IPS-18c (cell line): ENCODE data around the gene IL2RA.

ENCODE experiments used
- H3K4me3 ChIP-seq: 2 replicates; pipeline ENCODE4 v1.7.0; 2013; ENCODE audit warnings: low read depth, mild to moderate bottlenecking, low read length, moderate library complexity; ENCODE audit not compliant: insufficient read depth
- H3K9me3 ChIP-seq: one replicate; pipeline ENCODE4 v1.6.1; 2013; ENCODE audit warnings: mild to moderate bottlenecking, low read length, moderate library complexity; ENCODE audit not compliant: control insufficient read depth, insufficient read depth

Gene IL2RA

DNA sequence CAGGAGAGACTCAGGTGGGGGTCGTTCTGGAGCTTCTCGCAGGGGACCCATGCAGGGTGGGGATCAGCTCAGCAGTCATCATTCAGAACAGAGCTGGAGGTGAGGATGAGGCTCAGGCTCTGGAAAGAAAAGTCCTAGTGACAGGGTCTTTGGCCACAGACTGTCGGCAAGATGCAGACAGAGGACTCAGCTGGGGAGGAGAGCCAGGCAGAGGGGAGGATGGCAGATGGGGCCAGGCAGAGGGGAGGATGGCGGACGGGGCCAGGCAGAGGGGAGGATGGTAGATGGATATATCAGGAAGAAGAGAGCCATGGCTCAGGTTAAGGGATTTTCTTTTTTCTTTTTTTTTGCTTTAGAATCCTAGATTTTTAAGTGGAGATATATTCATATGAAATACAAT lies 77.1 kb downstream of the IL2RA start:
- no peak overlapping the region for H3K4me3 ChIP-seq
- no peaks in the 10 kb centered on the region for H3K9me3 ChIP-seq

DNA sequence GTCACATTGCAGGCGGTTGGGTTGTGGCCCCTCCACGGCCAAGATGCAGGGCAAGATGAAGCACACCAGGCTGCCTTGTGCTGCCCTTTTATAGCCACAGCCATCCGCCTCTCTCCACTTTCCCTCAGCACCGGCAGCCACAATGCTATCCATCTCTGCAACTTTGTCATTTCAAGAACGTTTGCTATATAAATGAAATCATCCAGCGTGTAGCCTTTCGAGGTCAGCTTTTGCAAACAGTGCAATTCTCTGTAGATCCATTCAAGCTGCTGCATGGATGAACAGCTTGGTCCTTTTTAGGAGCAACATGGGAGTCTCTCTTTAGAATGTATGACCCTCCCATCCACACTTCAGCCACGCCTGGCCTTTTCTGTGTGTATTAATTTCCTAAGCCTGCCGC lies 78.4 kb downstream of the IL2RA start:
- Histone ChIP-seq H3K4me3 (no peak overlapping the region), H3K9me3 (no peaks in the 10 kb centered on the region)

DNA sequence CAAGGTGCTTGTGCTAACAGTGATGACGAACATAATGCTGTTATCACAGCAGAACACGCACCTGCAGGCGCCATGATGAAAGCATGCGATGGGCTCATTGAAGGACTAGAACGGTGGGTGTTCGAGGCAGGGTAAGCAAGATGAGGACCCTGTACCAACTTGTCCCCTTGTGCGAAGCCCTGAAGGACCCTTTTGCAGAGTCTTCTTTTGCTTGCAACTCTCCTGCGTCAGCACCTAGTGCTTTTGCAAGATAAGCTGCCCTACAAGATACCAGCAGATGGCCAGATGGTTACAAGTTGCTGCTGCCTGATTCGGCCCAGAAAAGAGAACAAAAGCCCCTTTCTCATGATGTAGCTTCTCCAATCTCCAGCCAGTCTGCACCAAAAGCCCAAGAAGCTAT lies 80.6 kb downstream of the IL2RA start:
- Histone ChIP-seq H3K9me3 (no peaks in the 10 kb centered on the region), H3K4me3 (no peak overlapping the region)

DNA sequence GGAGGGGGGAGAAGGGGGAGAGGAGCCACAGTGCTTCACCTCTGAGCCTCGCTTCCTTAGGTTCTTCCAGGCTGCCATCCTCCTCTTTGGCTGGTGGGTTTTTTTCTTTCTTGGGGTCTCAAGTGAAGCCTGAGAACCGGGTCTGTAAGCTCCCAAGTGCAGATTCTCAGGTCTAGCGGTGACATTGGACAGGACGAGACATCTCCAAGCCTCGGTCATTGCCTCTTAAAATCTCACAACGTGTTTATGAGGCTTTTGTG lies 84.0 kb downstream of the IL2RA start:
- H3K9me3 ChIP-seq = no peaks in the 10 kb centered on the region
- H3K4me3 ChIP-seq = peak overlapping the region; percentile 74

DNA sequence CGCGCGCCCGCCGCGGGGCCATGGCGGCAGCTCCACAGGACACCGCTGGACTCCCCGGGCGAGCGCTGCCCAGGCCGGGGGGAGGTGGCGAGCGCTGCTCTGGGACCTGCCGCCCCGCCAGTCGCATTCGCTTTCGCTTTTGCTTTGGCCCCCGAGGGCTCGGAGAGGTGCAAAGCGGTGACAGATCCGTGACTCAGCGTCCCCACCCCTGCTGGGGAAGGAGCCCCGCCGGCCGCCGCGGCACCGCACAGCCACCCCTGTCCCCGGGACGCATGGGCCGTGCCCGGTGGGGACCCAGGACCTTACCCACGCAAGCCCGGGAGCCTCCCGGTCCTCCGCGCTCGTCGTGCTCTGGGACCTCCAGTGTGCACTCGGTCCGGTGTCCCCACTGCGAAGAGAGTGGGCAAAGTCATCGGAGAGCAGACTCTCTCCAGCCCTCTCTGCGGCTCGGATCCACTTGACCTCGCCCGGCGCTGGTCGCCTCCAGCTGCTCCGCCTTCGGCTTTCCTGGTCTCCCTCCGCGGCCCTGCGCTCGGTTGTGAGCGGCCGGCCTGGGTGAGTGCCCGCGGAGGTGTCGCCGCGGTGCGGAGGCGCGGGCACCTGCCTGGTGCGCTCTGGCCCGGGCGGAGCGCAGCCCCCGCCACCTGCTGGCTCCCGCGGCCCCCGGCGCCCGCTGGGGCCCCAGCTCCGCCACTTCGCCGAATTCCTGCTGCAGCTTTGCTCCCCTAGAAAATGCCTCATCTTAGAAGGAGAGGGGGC lies 84.5 kb downstream of the IL2RA start, which contains the start of gene IL15RA:
Gene IL15RA, minus strand, starts transcription at position 73 of the 759 bp plus-strand sequence. Its CDS starts 51 bp downstream, at position 22.
- H3K4me3 ChIP-seq = peak within 1 kb of the TSS; percentile 74

DNA sequence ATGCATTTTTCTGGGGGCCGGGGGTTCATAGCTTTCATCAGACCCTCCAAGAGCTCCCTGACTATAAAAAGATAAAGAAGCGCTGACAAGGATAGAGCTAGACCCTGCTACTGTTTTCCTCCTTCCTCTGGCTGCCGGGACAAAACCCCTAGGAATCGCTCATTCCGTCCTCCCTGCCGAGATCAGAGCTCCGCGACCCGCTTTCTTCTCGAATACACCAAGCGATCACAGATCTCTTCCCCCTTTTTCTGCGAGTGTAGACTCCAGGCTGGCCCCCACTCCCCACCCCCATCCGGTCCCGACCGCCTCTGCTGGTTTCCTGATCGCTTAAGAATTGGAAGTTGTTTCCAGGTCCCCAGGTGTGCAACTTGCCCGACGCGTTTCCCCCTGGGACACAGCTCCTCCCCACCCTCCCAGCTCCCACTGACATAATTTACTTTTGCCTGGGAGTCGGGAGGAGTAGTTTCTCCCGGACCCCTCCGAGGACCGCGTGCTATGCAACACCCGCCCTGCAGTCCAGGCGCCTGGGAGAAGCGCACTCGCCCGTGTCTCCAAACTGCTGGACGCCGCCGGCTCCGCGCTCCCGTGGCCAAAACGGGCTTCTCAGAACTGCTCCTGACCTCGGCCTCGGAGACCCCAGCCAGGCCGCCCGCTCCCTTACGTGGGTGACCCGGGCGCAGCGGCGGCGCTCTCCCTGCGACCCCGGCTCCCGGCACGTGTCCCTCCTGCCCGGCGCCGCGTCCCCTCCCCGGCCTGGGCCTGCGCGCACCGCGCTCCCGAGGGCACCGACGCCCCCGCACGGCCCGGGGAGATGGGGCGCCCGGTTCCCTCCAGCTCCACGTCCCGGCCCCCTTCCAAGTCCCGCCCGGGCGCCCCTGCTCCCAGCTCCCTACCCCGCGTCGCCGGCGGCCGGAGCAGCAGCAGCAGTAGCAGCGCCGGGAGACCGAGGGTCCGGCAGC lies 85.4 kb downstream of the IL2RA start:
- H3K9me3 ChIP-seq = no peaks in the 10 kb centered on the region
- peak overlapping the region; percentile 74 for H3K4me3 ChIP-seq

More for the DNA sequence above, 84.5 kb downstream of the IL2RA start, which contains the start of gene IL15RA:
- no peaks in the 10 kb centered on the region for H3K9me3 ChIP-seq

DNA sequence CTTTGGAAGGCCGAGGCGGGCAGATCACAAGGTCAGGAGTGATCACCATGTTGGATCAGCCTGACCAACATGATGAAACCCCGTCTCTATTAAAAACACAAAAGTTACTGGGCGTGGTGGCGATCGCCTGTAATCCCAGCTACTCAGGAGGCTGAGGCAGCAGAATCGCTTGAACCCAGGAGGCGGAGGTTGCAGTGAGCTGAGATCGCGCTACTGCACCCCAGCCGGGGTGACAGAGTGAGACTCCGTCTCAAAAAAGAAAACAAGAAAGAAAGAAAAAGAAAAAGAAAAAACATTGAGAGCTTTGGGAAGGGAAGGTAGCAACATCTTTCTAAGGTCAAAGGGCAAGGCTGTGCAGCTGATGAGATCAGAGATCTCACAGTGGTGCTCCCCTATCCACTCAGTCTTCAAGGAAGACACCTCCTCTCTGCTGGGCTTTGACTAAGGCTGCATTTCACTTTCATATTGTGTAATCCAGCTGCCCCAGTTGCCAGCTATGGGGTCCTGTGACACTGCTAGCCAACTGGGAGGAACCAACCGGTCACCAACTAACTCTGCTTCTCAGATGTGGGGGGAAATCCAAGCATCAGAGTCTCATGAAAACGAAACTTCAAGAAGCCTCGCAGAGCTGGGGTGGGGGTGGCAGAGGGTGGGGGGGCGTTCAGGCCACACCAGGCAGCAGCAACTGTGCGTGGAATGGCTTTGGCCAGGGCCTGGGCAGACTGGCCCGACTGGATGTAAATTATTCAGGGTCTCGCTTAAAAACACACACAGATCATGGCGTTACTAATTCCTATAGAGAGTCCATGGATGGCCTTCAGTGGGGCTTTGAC lies 86.3 kb downstream of the IL2RA start:
- H3K9me3 ChIP-seq = no peaks in the 10 kb centered on the region
- no peak overlapping the region; the same call in 1 of the 2 replicates for H3K4me3 ChIP-seq

DNA sequence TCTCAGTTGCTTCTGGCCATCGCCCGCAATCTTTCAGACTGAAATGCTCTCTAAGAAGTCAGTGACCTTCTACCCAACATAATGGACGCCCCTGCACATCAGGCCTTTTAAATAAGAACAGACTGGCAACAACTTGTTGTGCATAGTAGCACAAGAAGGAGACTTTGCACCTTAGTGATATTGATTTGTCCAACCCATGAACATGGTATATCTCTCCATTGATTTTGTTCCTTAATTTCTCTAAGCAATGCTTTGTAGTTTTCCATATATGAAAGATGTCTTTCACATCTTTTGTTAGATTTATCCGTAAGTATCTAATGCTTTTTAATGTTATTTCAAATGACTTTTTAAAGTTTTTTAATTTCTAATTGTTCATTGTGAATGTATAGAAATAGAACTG lies 89.1 kb downstream of the IL2RA start:
- Histone ChIP-seq H3K9me3 (no peaks in the 10 kb centered on the region), H3K4me3 (no peak overlapping the region)

DNA sequence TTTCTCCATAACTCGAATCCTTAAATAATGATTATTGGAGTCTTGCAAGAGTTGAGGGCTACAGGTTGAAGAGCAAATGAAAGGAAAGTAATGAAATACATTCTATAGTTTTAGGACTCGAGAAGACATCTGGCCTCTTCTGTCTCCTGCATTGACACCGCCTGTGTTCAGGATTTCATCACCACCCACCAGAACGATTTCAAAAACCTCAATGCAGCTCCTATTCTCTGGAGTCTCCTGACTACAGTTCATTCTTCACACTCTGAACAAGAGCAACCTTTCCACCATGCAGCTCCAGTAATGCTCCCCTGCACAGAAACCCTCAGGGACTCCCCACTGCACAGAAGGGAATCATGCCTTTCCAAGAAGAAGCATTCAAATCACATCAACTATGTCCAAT lies 90.3 kb downstream of the IL2RA start:
- no peak overlapping the region for H3K4me3 ChIP-seq
- H3K9me3 ChIP-seq = no peaks in the 10 kb centered on the region

DNA sequence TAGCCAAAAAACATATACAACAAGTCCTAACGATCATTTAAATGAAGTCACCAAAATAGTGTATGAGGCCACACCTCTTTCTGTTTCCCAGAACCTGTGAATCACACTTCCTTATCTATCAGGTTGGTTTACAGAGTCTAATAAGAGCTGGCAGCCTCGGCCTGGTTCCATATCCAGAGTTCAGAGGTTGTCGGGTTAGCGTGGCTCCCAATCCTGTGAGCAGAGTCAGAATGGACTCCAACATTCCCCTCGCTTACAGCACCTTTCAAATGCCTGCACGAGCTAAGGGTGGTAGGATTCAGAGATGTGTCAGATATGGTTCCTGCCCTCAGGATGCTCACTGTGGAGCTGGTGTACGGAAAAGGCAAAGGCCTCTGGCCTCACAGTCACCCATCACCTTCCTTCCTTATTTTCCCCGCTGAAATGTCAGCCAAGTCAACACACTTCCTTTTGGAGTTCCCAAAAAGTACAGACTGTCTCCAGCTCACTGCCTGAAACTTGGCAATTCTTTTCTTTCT lies 90.8 kb downstream of the IL2RA start:
- H3K4me3 ChIP-seq = no peak overlapping the region
- no peaks in the 10 kb centered on the region for H3K9me3 ChIP-seq

DNA sequence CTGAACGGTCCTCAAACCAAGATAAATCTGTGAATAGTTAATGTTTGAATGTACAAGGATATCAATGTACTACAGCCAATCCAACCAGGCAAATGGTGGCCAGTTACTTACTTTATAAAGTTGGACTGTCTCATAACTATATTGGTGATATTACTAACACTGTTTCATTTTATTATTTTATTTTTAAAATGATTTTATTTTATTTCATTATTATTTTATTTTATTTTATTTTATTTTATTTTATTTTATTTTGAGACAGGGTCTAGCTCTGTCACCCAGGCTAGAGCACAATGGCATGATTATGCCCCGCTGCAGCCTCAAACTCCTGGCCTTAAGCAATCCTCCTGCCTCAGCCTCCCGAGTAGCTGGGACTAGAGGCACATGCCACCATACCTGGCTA lies 91.6 kb downstream of the IL2RA start:
- H3K4me3 ChIP-seq = no peak overlapping the region
- H3K9me3 ChIP-seq = no peaks in the 10 kb centered on the region

DNA sequence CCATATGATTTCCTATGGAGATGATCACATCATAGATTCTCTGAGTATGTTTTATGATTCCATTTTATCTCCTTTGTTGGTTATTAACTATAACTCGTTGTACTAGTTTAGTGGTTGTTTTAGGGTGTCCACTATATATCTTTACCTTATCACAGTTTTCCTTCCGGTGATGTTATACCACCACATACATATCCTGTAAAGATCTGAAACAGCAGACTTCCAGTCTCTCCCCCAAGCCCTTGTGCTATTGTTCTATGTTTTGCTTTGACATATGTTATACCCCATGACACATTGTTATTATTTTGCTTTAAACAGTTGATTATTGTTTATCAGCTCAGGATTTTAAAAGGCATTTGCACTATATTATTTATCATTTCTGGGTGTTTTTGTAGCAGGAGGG lies 92.1 kb downstream of the IL2RA start:
- no peaks in the 10 kb centered on the region for H3K9me3 ChIP-seq
- no peak overlapping the region for H3K4me3 ChIP-seq

DNA sequence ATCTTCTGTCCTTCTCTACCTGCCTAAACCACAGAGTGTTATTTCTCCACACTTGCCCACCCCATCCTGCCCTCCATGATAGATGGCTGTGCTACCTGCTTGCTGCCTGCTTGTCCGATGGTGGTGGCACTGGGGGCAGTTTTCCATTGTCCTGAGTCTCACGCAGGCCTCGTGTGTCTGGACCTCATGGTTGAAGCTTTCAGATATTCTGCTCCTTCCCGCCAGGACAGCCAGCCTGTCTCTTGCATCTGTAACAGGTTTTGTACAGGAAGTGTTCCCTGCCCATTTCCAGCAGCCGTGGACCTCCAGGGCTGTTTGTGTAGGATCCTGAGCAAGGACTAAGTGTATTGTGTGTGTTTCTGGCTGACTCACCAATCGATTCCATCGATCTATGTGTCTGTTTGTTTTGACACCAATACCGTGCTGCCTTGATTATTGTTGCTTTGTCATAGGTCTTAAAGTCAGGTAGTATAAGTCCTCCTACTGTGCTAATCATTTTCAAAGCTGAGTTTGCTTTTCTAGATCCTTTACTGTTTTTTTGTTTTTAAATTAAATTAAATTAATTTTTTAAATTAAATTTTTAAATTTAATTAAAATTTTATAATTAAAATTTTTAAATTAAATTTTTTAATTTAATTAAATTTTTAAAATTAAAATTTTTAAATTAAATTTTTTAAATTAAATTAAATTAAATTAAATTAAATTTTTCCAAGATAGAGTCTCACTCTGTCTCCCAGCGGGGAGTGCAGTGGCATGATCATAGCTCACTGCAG lies 93.3 kb downstream of the IL2RA start:
- no peak overlapping the region for H3K4me3 ChIP-seq
- H3K9me3 ChIP-seq = no peaks in the 10 kb centered on the region

DNA sequence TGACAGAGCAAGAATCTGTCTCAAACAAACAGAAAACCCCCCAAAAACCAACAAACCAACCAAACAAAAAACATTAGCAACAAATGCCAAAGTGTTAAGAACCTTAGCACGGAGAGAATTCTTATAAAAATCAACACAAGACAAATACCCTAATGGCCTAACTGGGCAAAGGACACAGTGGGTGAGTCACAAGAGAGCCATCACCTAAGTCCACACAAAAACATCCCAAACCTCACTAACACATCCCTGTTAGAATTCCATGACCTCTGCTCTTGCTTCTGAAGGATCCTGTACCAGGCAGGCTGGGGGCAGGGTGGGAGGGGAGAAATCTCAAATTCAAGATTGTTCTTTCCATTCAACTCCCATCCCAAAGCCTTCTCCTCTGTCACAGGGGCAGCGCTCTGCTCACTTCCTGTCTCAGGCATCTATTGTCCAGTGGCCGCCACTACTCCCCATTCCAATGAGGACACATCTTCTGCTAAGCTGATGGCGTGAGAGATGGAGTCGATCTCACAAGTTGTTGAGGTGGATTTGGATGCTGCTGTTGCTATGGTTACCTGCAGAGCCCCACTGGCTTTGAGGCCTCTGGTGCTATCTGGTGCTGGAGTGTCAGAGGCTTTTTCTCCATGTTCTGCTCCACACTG lies 94.0 kb downstream of the IL2RA start:
- no peaks in the 10 kb centered on the region for H3K9me3 ChIP-seq

DNA sequence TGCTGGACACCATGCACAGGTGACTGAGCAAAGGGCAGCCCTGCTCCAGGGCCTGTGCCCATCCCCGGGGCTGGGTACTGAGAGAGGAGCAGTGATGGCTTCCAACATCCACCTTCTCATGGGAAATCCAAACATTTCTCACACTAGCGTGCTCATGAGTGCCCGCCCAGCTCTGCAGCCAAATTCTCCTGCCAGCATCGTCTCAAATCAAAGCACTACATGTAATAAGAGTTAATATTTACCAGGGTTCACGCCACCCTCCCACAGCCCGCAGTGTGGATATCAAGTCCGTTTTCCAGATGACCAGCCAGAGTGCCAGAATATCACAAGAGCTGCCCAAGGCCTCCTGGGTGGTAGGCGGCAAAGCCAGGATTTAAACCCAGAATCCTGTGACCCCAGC lies 96.9 kb downstream of the IL2RA start:
- H3K9me3 ChIP-seq = no peaks in the 10 kb centered on the region
- H3K4me3 ChIP-seq = no peak overlapping the region

More for the DNA sequence above, 94.0 kb downstream of the IL2RA start:
- no peak overlapping the region for H3K4me3 ChIP-seq

DNA sequence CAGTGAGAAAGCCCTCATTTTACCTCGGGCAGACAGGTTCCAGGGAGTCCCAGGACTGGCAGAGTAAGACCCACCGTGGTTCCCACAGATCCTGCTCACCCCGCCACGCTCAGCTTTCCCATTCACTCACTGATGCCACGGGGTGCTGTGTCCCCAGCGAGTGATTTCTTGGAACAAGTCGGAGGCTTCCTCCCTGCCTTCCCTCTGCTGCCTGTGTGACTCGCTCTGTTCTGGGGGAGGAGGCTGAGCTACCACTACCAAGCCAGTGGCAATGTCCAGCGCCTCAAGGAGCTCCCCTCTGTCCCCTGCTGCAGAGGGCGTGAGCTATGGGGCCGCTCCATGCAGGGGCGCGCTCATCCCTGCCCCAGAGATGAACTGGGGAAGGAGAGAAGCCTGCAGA lies 97.4 kb downstream of the IL2RA start:
- no peak overlapping the region for H3K4me3 ChIP-seq
- H3K9me3 ChIP-seq = no peaks in the 10 kb centered on the region
